GF-D8 (cell line): ENCODE results near the gene ZNF214.

Experiments
- DNase-seq: peaks from one replicate; lab custom pipeline; 2025; lab: John Stamatoyannopoulos, UW

The ZNF214 gene

DNA sequence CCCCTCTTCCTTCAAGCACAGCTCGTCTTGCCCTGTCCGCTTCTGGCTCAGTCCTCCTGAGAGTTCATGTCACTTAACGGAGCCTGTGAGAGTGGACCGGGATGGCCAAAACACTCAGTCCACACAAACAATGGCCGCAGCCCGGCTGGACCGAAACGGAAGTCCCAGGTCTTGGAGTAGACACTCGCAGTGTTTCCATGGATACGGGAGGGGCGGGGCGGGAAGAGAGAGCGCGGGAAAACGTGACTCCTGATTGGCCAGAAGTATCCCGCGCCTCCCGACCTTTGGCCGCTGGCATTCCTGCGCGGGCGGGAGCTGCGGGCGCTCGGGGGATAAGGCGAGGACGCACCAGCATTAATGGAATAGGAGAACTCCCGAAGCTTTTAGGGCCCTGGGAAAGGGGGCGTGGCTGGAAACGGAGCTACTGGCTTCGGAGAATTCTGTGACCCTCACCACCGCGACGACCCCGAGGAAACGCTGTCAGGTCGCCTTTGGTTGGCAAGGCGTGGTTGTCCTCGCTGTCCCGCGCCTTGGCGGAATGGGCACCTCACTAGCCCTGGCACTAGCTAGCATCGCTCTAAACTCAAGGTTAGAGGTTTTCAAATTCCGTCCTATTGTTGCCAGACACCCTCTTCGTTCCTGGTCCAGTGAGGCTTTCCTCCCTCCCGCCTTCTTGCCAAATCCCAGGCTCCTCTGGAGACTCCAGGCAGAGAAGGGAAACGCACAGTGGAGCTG lies at the start of gene ZNF214, which contains the start of gene NLRP14:
Gene ZNF214, minus strand, starts transcription at position 164 of the 735 bp plus-strand sequence. CDS start 17,511 bp downstream, outside the sequence.
Gene NLRP14, plus strand, starts transcription at position 297 of the 735 bp plus-strand sequence. CDS start 18,108 bp downstream, outside the sequence.
- no peak for DNase-seq

- DNase-seq = no peak
Observed at GRCh38 chr11:7062534-7062933, 42.4 kb upstream of the ZNF214 start.

DNA sequence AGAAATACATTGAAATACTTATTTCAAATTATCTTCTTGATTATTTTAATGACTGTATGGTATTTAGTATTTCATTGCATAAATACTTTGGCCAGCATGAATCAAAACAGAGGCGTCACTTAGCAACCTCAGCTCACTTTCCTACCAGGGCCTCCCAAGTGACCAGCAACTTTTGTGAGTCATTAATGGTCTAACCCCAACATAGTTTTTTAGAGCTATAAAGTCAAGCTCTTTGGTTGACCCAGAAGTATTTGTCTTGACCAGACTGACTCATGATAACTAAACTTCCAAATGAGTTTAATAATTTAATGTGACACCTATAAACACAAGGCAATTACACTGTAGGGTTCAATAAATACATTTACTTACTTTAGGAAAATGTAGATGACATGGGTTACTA lies 40.7 kb upstream of the ZNF214 start:
- no peak for DNase-seq

DNA sequence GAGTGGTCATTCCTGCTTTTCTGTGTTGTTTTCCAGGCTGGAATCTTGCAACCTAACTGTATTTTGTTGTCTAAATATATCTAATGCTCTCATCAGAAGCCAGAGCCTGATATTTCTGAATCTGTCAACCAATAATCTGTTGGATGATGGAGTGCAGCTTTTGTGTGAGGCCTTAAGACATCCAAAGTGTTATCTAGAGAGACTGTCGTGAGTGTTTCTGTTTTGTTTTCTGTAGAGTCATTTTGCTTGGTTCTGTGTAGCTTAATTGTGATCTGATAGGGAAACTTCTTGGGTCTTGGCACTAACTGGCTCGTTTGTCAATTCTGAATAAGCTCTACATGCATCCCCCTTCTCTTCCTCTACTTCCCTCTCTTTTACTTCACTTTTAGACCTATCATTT lies 37.5 kb upstream of the ZNF214 start:
- DNase-seq = no peak

- DNase-seq = no peak
Observed at GRCh38 chr11:7056828-7057513, 36.8 kb upstream of the ZNF214 start.

- no peak for DNase-seq
Observed at GRCh38 chr11:7050191-7050590, 30.0 kb upstream of the ZNF214 start.

DNA sequence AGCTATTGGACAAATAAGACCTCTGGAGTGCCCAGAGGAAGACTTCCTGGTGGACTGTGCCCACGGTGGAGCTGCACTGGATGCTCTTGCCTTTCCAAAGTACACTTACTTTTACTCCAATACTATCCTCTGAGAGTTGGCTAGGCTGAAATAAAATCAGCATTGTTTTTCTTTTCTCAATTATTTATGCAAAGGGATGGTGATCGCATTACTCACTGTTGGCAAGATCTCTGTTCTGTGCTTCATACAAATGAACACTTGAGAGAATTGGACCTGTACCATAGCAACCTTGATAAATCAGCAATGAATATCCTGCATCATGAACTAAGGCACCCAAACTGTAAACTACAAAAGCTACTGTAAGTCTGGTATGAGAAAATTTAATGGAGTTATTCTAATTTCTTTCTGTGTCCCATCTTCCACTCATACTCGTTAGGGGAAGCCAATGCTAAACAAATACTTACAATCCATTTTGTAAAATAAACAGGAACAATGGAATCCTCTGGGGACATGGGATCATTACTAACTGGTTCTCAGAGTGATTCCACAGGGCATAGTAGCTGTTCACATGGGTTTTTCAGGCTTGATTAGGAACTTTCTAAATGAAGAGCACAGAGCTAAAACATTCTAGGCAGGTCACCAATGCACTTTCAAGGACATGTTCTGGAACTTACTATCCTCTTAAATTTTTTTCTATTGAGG lies 26.5 kb upstream of the ZNF214 start:
- DNase-seq = no peak

DNA sequence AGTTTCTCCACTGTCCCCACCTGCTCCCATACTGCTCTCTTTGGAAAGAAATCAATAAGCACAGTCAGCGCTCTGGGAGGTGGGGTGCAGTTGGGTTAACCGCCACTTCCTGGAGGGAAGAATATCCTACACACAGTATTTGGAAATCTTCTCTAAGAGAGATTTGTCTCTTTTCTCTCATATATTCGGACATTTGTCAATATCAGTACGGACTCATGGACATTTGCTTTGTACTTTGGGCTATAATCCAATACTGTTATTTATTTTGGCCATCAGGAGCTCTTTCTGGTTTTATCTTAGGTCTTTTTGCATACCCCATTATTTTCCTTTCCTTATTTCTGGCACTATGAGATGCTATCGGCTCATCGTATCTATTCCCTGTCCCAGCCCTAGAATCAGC lies 13.9 kb upstream of the ZNF214 start:
- DNase-seq = no peak

DNA sequence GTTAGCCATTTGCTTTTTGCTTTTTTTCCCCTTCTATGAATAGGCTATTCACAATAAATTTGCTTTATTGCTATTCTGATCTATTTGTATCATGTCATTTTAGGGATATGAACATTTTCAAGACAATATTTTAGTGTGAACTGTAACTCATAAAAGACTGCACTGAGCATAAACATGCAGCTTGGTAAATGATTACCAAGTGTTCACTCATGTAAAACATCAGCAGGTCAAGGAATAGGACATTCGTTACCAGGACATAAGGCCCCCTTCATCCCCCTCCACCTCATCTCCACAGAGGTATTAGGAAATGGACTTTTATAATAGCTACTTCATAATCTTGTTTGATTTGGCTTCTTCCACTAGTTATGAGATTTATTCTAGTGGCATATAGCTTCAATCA lies 12.5 kb upstream of the ZNF214 start:
- DNase-seq = no peak

DNA sequence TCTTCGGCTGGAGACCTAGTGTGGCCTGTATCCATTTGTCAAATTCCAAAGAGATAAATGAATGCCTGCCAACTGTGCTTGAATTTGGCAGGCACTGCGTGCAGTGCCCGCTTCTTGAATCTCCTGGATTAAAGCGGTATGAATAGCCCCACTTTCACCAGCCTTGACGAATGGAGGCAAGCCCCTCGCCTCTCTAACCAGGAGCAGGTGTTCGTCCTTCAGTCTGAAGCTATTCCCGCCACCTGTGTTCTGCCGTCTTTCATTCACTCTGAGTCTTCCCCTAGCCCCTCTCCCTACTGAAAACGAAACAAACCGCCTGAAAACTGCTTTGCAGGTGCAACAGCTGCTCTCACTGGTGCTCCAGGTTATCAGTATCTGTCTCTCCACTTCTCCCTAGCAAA lies 11.3 kb upstream of the ZNF214 start:
- no peak for DNase-seq

- no peak for DNase-seq
Observed at GRCh38 chr11:7030836-7031235, 10.7 kb upstream of the ZNF214 start.

DNA sequence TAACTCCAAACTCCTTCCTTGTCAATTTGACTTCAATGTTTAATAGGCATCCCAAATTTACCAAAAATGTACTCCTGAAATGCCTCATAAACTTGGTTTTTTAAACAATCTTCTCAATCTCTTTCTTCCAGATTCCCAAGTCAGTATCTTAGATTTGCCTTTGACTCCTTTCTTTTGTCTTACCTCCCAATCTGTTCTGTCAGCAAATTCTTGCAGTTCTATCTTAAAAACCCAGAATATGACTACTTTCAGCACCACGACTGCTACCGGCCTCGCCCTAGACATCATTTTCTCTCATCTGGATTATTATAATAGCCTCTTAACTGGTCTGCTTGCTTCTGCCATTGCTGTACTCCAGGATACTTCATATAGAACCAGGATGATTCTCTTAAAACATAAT lies 8.0 kb upstream of the ZNF214 start:
- no peak for DNase-seq

GRCh38 chr11:7021318-7021717 lies 1.2 kb upstream of the ZNF214 start:
- no peak for DNase-seq

- no peak for DNase-seq
Observed at GRCh38 chr11:7019500-7020182, 505 bp downstream of the ZNF214 start.

DNA sequence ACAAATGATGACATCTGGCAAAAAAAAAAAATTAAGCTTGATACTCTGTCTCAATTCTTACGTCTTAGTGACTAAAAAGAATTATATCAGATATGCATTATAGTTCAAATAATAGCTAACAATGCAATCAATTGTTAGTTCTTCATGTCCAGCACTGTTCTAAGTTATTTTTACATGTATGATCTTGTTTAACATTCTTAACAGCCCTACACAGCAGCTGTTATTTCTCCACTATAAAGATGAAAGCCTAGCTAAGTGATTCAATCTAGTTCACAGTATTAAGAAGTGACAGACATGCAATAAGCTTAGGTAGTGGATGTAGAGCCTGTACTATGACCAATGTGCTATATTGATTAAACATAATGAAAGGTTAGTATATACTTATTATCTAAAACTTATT lies 4.1 kb downstream of the ZNF214 start:
- DNase-seq = no peak

- DNase-seq = no peak
Observed at GRCh38 chr11:7014118-7014517, 6.0 kb downstream of the ZNF214 start.

GRCh38 chr11:7004482-7004881 lies 15.7 kb downstream of the ZNF214 start:
- no peak for DNase-seq

DNA sequence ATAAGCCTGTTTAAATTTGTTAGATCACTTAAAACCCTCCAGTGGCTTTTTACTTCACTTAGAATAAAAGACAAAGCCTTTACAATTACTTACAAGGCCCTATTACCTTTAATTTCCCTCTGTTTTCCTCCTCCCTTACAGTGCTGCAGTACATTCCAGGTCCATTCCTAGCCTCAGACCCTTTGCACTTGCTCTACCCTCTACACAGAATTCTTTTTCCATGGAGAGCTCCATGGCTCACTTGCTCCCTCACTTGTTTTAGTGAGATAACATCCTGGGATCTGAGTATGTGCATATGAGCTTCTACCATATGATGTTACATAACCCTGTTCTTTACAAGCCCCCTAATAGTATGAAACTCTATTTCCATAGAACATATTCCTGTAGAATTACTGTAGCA lies 24.4 kb downstream of the ZNF214 start:
- DNase-seq = no peak

DNA sequence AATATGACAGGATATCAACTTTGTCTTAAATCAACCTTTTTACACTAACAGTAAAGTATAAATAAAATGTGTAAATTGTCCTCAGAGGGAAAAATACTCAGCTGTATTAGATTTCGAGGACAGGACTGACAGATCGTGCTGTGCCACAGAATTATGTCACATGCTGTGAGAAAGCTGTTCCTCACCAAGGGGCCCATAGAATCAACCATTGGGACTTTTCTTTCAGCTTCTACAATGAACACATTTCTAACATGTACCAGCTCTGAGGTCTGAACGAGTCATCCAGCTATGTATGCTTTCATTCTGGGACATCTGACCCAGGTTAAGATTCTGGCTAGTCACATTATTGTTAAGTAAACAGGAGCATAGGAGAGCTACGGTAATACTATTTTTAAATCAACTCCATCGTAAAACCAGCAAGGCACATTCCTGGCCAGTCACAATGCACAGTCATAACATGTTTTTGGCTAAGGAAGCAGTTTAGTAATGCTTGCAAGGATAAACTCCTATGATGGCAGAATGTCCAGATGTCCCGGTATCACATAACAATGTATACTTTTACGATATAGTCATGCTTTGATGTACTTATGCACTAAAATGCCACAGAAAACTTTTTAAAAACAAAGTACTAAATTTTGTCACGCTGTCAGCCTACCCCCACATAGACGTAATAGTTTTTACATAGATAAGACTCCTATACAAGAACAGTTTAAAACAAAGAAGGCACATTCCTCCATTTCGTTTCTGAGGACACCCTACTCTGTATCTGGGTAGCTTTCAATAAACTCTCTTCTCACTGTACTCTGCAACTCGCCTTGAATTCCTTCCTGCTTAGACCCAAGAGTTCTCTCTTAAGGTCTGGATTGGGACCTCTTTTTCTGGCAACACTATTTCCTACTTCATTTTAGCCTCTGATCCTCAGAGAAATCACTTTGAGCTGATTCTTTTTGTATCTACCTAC lies 27.4 kb downstream of the ZNF214 start:
- DNase-seq = no peak

GRCh38 chr11:6992026-6992425 lies 28.1 kb downstream of the ZNF214 start:
- DNase-seq = no peak

DNA sequence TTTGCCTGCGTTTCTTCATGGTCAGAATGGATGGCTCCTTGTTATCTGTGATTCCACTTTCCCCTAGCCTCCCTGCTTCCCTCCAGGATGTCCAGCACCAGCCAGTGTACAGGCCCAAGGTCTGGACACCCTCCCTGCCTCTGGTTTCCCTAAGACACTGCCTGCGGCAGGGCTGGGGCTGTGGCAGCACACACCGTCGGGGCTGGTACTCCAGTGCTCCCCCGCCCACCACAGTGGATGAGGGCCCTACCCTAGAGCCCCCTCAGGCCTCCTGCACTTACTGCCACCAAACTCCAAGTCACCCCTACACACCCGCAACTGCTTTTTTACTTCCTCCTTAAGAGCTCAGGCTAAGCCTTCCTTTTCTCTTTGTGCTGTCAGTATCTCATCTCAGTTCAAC lies 28.9 kb downstream of the ZNF214 start:
- no peak for DNase-seq
